Caco-2 (cell line): Measurements from ENCODE around the gene TNFRSF8. TPM values are rescaled to one million over a fixed set of nuclear protein-coding genes. Genes with fewer than 3 reads are reported as not detected.
A peak's percentile ranks its signal among the peaks of the same experiment; 100 is the strongest.
"Not testable (repeated sequence)": the region's sequence is repeated elsewhere in the genome, so short reads cannot be mapped to it uniquely, and the experiment has no call there.

Experiments used
- BruUV-seq: library from RNA; stranded (reverse); fragments of 400-500 nt; replicated peaks from 2 replicates; lab custom pipeline; 2021; lab: Mats Ljungman, UMichigan
- CTCF ChIA-PET: fragments of 300-600 bp; sonication (Branson Sonifier 250); formaldehyde crosslinking; loops from one replicate; lab custom pipeline; 2022; ENCODE audit warnings: antibody characterized with exemption; lab: Charles Lee
- POLR2A ChIA-PET: fragments of 300-600 bp; sonication (Branson Sonifier 250); formaldehyde crosslinking; loops from one replicate; lab custom pipeline; 2022; ENCODE audit warnings: antibody characterized with exemption; lab: Charles Lee
- DNase-seq, 2 experiments: peaks; one replicate each; pipeline versions ENCODE4 v3.0.0 to v3.0.0-alpha.2; 2020 to 2022
- H3K27me3 ChIP-seq: replicated peaks from 2 replicates; pipeline ENCODE4 v1.6.0; 2011; ENCODE audit warnings: low read length; ENCODE audit not compliant: control insufficient read depth, insufficient read depth
- H3K36me3 ChIP-seq: 2 replicates; pipeline ENCODE4 v1.5.1; 2011; ENCODE audit warnings: low read length; ENCODE audit not compliant: control insufficient read depth, insufficient read depth
- H3K4me1 ChIP-seq: fragments of 250-450 bp; sonication (Bioruptor Pico); 2 replicates; pipeline ENCODE4 v1.5.1; 2020; ENCODE audit warnings: mild to moderate bottlenecking
- H3K4me3 ChIP-seq: 2 replicates; pipeline ENCODE4 v1.5.1; 2011; ENCODE audit warnings: low read depth, mild to moderate bottlenecking, control low read depth, low read length
- H3K9me3 ChIP-seq: fragments of 250-450 bp; sonication (Bioruptor Pico); 2 replicates; pipeline ENCODE4 v1.5.1; 2020; ENCODE audit warnings: mild to moderate bottlenecking, moderate library complexity
- H3K27ac Mint-ChIP-seq: one replicate; pipeline ENCODE4 v1.8.0; 2022; ENCODE audit warnings: mixed read lengths; ENCODE audit not compliant: unreplicated experiment
- H3K27me3 Mint-ChIP-seq: one replicate; pipeline ENCODE4 v1.8.0; 2022; ENCODE audit warnings: mixed read lengths; ENCODE audit not compliant: insufficient read depth, unreplicated experiment
- H3K36me3 Mint-ChIP-seq: one replicate; pipeline ENCODE4 v1.8.0; 2022; ENCODE audit warnings: mild to moderate bottlenecking, mixed read lengths; ENCODE audit not compliant: insufficient read depth, unreplicated experiment
- H3K4me1 Mint-ChIP-seq: one replicate; pipeline ENCODE4 v1.8.0; 2022; ENCODE audit warnings: low read depth, mixed read lengths; ENCODE audit not compliant: unreplicated experiment
- H3K4me3 Mint-ChIP-seq: one replicate; pipeline ENCODE4 v1.8.0; 2022; ENCODE audit warnings: mild to moderate bottlenecking, moderate library complexity, mixed read lengths; ENCODE audit not compliant: unreplicated experiment
- H3K9me3 Mint-ChIP-seq: one replicate; pipeline ENCODE4 v1.8.0; 2022; ENCODE audit warnings: mixed read lengths; ENCODE audit not compliant: unreplicated experiment
- intact Hi-C: fragments of 100-400 bp; cut with micrococcal nuclease; formaldehyde crosslinking; loops from one replicate; pipeline ENCODE4 v1.10.0; 2022; ENCODE audit not compliant: unreplicated experiment
- total RNA-seq: library from RNA; stranded (reverse); gene quantifications from 2 replicates; pipeline ENCODE4 v1.2.3, GENCODE V29; 2022
- TF ChIP-seq, protein P1 (sequence below), 2 experiments: fragments of 200-600 bp in 1 of 2; IDR thresholded peaks; 1 replicate in 1 of 2; 2 replicates in 1 of 2; pipeline versions ENCODE4 v1.5.1 to v1.8.0; 2011 to 2022; ENCODE audit warnings: antibody characterized with exemption in 1 of 2, control low read depth in 1 of 2, inconsistent platforms in 1 of 2, low read depth in 1 of 2, low read length in 1 of 2, mild to moderate bottlenecking in 1 of 2, moderate library complexity in 1 of 2; ENCODE audit not compliant: insufficient read depth in 1 of 2, severe bottlenecking in 1 of 2, unreplicated experiment in 1 of 2

The TNFRSF8 gene
- total RNA-seq, 1 experiment from 2014 or later, result not detected

DNA sequence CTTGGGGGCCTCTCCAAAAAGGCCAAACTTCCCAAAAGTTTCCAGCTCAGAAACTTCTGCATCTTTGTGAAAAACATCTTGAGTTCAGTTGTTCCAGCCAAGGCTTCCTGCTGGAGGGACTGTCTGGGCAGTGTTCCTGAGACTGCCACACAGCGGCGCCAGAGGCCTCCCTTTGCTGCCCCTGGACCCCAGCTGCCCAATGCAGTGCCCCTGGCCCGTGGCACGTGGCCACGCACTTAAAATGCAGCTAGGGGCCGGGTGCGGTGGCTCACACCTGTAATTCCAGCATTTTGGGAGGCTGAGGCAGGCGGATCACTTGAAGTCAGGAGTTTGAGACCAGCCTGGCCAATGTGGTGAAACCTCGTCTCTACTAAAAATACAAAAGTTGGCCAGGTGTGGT lies 43.8 kb downstream of the TNFRSF8 start:
- CTCF ChIA-PET, H3K9me3 Mint-ChIP-seq, H3K9me3 ChIP-seq, H3K4me1 ChIP-seq, DNase-seq, H3K4me3 ChIP-seq, H3K27ac Mint-ChIP-seq, BruUV-seq, H3K36me3 Mint-ChIP-seq, H3K4me1 Mint-ChIP-seq, H3K4me3 Mint-ChIP-seq, intact Hi-C loops, H3K27me3 ChIP-seq, H3K36me3 ChIP-seq, POLR2A ChIA-PET: not testable (repeated sequence)
- H3K27me3 Mint-ChIP-seq, result peaks cover 19% of the 10 kb centered on the region
- TF ChIP-seq, protein P1, sequence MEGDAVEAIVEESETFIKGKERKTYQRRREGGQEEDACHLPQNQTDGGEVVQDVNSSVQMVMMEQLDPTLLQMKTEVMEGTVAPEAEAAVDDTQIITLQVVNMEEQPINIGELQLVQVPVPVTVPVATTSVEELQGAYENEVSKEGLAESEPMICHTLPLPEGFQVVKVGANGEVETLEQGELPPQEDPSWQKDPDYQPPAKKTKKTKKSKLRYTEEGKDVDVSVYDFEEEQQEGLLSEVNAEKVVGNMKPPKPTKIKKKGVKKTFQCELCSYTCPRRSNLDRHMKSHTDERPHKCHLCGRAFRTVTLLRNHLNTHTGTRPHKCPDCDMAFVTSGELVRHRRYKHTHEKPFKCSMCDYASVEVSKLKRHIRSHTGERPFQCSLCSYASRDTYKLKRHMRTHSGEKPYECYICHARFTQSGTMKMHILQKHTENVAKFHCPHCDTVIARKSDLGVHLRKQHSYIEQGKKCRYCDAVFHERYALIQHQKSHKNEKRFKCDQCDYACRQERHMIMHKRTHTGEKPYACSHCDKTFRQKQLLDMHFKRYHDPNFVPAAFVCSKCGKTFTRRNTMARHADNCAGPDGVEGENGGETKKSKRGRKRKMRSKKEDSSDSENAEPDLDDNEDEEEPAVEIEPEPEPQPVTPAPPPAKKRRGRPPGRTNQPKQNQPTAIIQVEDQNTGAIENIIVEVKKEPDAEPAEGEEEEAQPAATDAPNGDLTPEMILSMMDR (IDR thresholded peaks at IDR 0.05; ENCODE audit: insufficient read depth in 1 of 2, low read depth in 1 of 2, low read length in 1 of 2, severe bottlenecking in 1 of 2, unreplicated experiment in 1 of 2), result peak; percentile 20 to 51

DNA sequence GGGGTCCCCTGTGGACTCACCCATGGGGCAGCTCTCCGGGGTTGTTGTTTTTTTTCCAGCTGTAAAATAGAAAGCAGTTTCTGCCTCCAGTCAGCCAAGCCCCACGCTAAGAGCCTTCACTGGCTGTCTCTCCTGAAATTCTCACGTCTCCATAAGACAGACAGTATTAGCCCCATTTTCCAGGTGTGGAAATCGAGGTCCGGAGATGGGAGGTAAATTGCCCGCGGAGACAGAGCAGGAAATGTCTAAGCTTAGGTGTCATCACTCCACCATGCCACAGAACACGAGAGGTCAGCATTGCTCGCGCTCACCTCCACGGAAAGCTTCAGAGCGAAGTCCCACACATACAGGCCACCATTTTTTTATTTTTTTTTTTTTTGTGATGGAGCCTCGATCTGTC lies 44.6 kb downstream of the TNFRSF8 start:
- H3K27me3 ChIP-seq, result no peaks in the 10 kb centered on the region; the same call in 1 of the 2 replicates
- H3K27ac Mint-ChIP-seq, result no peak overlapping the region
- DNase-seq, result no peak
- no peaks in the 10 kb centered on the region for H3K9me3 Mint-ChIP-seq
- no peaks in the 10 kb centered on the region for H3K36me3 ChIP-seq
- H3K4me3 Mint-ChIP-seq, result no peak overlapping the region
- TF ChIP-seq, protein P1 (IDR thresholded peaks at IDR 0.05; ENCODE audit: insufficient read depth in 1 of 2, low read depth in 1 of 2, low read length in 1 of 2, severe bottlenecking in 1 of 2, unreplicated experiment in 1 of 2), result no peak
- ChIA-PET POLR2A (no interaction called here), CTCF (no interaction called here)
- no peaks in the 10 kb centered on the region for H3K9me3 ChIP-seq
- H3K4me3 ChIP-seq, result no peak overlapping the region
- H3K4me1 ChIP-seq, result no peaks in the 10 kb centered on the region
- intact Hi-C loops, result no loop called here
- no peaks in the 10 kb centered on the region for H3K4me1 Mint-ChIP-seq
- H3K27me3 Mint-ChIP-seq, result peaks cover 14% of the 10 kb centered on the region
- H3K36me3 Mint-ChIP-seq, result no peaks in the 10 kb centered on the region
- no TSS peak for BruUV-seq

DNA sequence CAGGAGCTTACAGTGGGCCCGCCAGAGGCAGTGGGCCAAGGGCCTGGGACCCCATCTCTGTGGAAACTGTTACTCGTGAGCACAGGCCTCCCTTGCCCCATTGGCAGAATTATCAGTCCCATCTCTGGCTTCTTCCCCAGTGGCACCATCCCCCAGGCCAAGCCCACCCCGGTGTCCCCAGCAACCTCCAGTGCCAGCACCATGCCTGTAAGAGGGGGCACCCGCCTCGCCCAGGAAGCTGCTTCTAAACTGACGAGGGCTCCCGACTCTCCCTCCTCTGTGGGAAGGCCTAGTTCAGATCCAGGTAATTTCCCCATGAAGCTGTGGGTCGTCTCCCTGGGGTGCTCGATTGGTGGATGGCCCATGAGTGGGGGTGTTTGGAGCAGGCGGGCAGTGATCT lies 46.8 kb downstream of the TNFRSF8 start:
- Mint-ChIP-seq H3K9me3 (no peaks in the 10 kb centered on the region), H3K27ac (no peak overlapping the region), H3K27me3 (peaks cover 10% of the 10 kb centered on the region), H3K4me3 (no peak overlapping the region), H3K4me1 (peaks cover 7% of the 10 kb centered on the region), H3K36me3 (no peaks in the 10 kb centered on the region)
- DNase-seq, result no peak
- TF ChIP-seq, protein P1 (IDR thresholded peaks at IDR 0.05; ENCODE audit: insufficient read depth in 1 of 2, low read depth in 1 of 2, low read length in 1 of 2, severe bottlenecking in 1 of 2, unreplicated experiment in 1 of 2), result no peak
- Histone ChIP-seq H3K4me1 (no peaks in the 10 kb centered on the region), H3K27me3 (no peaks in the 10 kb centered on the region; the same call in 1 of the 2 replicates), H3K9me3 (no peaks in the 10 kb centered on the region), H3K36me3 (no peaks in the 10 kb centered on the region), H3K4me3 (no peak overlapping the region)
- intact Hi-C loops, result no loop called here
- no TSS peak for BruUV-seq
- ChIA-PET POLR2A (no interaction called here), CTCF (no interaction called here)
